22Rv1 (cell line): ENCODE measurements around the gene RABL3.

Experiments used
- H3K27ac ChIP-seq: fragments of 450-650 bp; 2 replicates; pipeline ENCODE4 v1.5.1; 2017
- ZFX ChIP-seq: fragments of 450-650 bp; IDR thresholded peaks from 2 replicates; pipeline ENCODE4 v1.6.1; 2017; ENCODE audit warnings: antibody characterized with exemption, borderline replicate concordance
- TF ChIP-seq, protein P1 (sequence below): fragments of 450-650 bp; IDR thresholded peaks from 2 replicates; pipeline ENCODE4 v1.5.1; 2017; ENCODE audit warnings: mild to moderate bottlenecking

RABL3 gene

DNA sequence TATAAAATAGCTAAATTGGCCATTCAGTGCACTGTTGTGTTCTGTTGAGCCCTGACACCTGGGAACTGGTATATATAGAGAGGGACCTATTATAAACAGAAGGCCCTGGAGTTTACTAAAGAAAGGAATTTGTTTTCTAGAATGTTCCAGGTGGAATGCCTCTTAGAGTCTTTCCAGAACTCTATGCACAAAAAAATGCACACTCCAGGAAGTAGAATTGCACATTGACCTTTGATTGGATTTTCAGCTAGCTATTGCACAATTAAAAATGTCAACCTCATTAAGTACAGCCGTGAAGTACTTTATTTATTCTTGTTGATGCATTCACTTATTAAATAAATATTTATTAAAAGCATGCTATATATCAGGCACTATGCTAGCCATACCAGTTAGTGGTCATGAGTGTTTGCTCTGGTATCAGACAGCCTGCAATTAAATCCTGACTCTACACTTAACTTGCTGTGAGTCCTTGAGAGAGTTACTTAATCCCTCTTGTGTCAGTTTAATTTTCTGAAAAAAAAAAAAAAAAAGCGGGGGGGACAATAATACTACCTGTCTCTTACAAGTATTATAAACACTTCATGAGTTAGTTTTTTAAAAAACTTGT lies 105.4 kb downstream of the RABL3 start:
- H3K27ac ChIP-seq: no peak overlapping the region
- TF ChIP-seq ZFX: no peak
- TF ChIP-seq, protein P1, sequence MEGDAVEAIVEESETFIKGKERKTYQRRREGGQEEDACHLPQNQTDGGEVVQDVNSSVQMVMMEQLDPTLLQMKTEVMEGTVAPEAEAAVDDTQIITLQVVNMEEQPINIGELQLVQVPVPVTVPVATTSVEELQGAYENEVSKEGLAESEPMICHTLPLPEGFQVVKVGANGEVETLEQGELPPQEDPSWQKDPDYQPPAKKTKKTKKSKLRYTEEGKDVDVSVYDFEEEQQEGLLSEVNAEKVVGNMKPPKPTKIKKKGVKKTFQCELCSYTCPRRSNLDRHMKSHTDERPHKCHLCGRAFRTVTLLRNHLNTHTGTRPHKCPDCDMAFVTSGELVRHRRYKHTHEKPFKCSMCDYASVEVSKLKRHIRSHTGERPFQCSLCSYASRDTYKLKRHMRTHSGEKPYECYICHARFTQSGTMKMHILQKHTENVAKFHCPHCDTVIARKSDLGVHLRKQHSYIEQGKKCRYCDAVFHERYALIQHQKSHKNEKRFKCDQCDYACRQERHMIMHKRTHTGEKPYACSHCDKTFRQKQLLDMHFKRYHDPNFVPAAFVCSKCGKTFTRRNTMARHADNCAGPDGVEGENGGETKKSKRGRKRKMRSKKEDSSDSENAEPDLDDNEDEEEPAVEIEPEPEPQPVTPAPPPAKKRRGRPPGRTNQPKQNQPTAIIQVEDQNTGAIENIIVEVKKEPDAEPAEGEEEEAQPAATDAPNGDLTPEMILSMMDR: no peak
